Psoas muscle (tissue), 8 donors: Measurements from ENCODE around the gene RBM20. TPM values are rescaled to one million over a fixed set of nuclear protein-coding genes. Genes with fewer than 3 reads are reported as not detected.

Experiments
- ATAC-seq, 4 donors: fragments of 200-7000 bp; cut with Tn5 transposase; one replicate each; pipeline ENCODE4 v1.9.1; 2020; ENCODE audit warnings: moderate library complexity in 3 of 4, mild to moderate bottlenecking in 2 of 4
- DNase-seq, 2 donors: peaks; one replicate each; pipeline ENCODE4 v3.0.0-alpha.2; 2020
- H3K27ac ChIP-seq: fragments of 200-600 bp; one replicate; pipeline ENCODE4 v1.8.0; 2022
- H3K27me3 ChIP-seq, 3 donors: fragments of 200-600 bp in 1 of 3; one replicate each; pipeline versions ENCODE4 v1.6.1 to v1.8.0; 2013 to 2022; ENCODE audit warnings: low read length in 2 of 3, mild to moderate bottlenecking in 2 of 3, moderate library complexity in 1 of 3; ENCODE audit not compliant: insufficient read depth in 3 of 3
- H3K36me3 ChIP-seq, 2 donors: fragments of 200-600 bp in 1 of 2; one replicate each; pipeline versions ENCODE4 v1.6.1 to v1.8.0; 2013 to 2022; ENCODE audit warnings: low read depth in 1 of 2, mild to moderate bottlenecking in 1 of 2, moderate library complexity in 1 of 2; ENCODE audit not compliant: insufficient read depth in 1 of 2
- H3K4me1 ChIP-seq: fragments of 200-600 bp; one replicate; pipeline ENCODE4 v1.8.0; 2022
- H3K4me3 ChIP-seq: fragments of 200-600 bp; one replicate; pipeline ENCODE4 v1.8.0; 2022; ENCODE audit warnings: mild to moderate bottlenecking
- H3K9me3 ChIP-seq: fragments of 200-600 bp; one replicate; pipeline ENCODE4 v1.8.0; 2022
- CTCF ChIP-seq: fragments of 200-600 bp; IDR thresholded peaks from one replicate; pipeline ENCODE4 v1.8.0; 2022; ENCODE audit warnings: antibody characterized with exemption
- WGBS, 3 donors: extraction: QIAGEN DNeasy Blood & Tissue Kit; methylation state at CpG; one replicate each; pipeline versions ENCODE4 v1.1.6 to v1.1.7; 2013; 5-methylcytosine and 5-hydroxymethylcytosine counted together
- intact Hi-C, 2 donors: fragments of 100-400 bp; cut with DNase I; formaldehyde crosslinking; loops; one replicate each; pipeline versions ENCODE4 v1.11.0 to v1.14.2; 2022
- polyA plus RNA-seq, 3 donors: library from polyadenylated mRNA; stranded (reverse); fragments of 200-250 nt; gene quantifications; one replicate each; pipeline ENCODE4 v1.2.3, GENCODE V29; 2013
- total RNA-seq, 4 donors: library from RNA; stranded (reverse); fragmentation: NEBNext Ultra II Directional in 2 of 4; extraction: Animal tissue kit (Norgen Biotek cat#: 25700) in 2 of 4; gene quantifications; one replicate each; pipeline versions ENCODE4 v1.2.1 to v1.2.4, GENCODE V29; 2021 to 2023
- donor health status: healthy with polysubstance abuse.
- donor health status: DM: no; HTN: no; CAD: no; lungs with moderate emphysema.
- donor health status: Bipolar disorder and iron deficiency.
- donor health status: healthy.
- donor health status: DM: yes; HTN: yes; CAD: no.
- donor health status: DM: no; HTN: no; CAD: no.
- donor health status: DM: no; HTN: no; CAD: no.
- donor health status: DM: yes; HTN: yes; CAD: no.

The RBM20 gene
- total and polyA plus RNA-seq, 7 donors, result 1.6 to 48.8 (median 14.2) TPM

DNA sequence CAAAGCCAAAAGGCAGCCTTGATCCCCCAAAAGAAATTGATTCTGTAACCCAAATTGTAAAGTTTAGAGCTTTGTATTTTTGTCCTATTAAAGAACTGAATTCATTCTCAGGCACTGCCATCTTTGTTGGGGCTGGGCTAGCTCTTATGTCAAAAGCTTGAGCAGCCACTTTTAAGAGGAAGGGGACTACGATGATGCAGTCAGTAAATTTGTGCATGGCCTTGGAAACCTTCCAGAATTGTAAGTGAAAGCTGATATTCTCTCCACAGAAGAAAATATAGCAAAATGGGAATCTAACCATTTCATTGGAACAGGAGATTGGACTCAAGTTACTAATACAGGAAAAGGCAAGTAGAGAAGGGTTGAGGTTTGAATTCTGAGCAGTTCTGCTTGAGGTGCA lies 50.1 kb downstream of the RBM20 start:
- 28 to 50% (median 46%) methylated on average over 1 of the region's 1 CpG for WGBS, 3 donors
- TF ChIP-seq CTCF, result no peak
- intact Hi-C loops, result no loop called here
- no peak for DNase-seq
- ATAC-seq, result no peak
- Histone ChIP-seq H3K4me1 (peaks cover 44% of the 10 kb centered on the region), H3K27me3 (no peaks in the 10 kb centered on the region), H3K36me3 (no peaks in the 10 kb centered on the region), H3K27ac (peak overlapping the region; percentile 86), H3K4me3 (no peak overlapping the region), H3K9me3 (peaks cover 15% of the 10 kb centered on the region)

GRCh38 chr10:110694820-110695538 lies 50.8 kb downstream of the RBM20 start:
- Histone ChIP-seq H3K27ac (peak overlapping the region; percentile 86), H3K4me1 (peaks cover 51% of the 10 kb centered on the region), H3K4me3 (peak overlapping the region; percentile 8), H3K36me3 (no peaks in the 10 kb centered on the region), H3K9me3 (peaks cover 15% of the 10 kb centered on the region), H3K27me3 (no peaks in the 10 kb centered on the region)
- WGBS, 3 donors, result 27 to 42% (median 30%) methylated on average over 5 of the region's 5 CpGs
- intact Hi-C loops, result no loop called here
- no peak for TF ChIP-seq CTCF
- no peak for ATAC-seq
- DNase-seq, result no peak

- WGBS, 3 donors, result 26 to 53% (median 35%) methylated on average over 2 of the region's 2 CpGs
- H3K4me1 ChIP-seq, result peaks cover 56% of the 10 kb centered on the region
- no peak for TF ChIP-seq CTCF
Measured at GRCh38 chr10:110695539-110695886, 51.4 kb downstream of the RBM20 start.

DNA sequence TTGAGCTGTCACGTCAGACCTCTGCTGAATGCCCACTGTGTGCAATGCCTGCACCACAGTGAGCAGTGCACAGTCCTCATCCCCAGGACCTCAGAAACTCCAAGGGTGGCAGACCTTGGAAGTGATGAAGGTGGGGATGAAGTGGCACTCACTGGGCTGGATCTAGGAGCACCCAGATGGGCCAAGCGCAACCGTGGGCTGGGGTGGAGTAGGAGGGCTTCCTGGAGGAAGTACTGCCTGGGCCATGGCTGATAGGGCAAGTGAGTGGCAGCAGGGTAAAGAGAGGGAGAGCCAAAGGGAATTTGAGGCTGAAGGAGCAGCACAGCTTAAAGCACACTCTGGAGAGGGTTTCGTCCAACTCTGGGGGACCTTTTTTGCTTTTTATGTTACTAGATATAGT lies 52.3 kb downstream of the RBM20 start:
- Histone ChIP-seq H3K27me3 (no peaks in the 10 kb centered on the region), H3K27ac (peak overlapping the region; percentile 86), H3K9me3 (peaks cover 15% of the 10 kb centered on the region), H3K36me3 (no peaks in the 10 kb centered on the region), H3K4me3 (no peak overlapping the region), H3K4me1 (peaks cover 66% of the 10 kb centered on the region)
- 59 to 79% (median 64%) methylated on average over 4 of the region's 4 CpGs for WGBS, 3 donors
- DNase-seq (no peak), ATAC-seq (no peak)
- TF ChIP-seq CTCF, result no peak
- intact Hi-C loops, result no loop called here

More at GRCh38 chr10:110695539-110695886, 51.4 kb downstream of the RBM20 start:
- peak overlapping the region; percentile 86 for H3K27ac ChIP-seq
- intact Hi-C loops, result no loop called here
- no peak overlapping the region for H3K4me3 ChIP-seq
- no peaks in the 10 kb centered on the region for H3K27me3 ChIP-seq
- no peaks in the 10 kb centered on the region for H3K36me3 ChIP-seq
- no peak for DNase-seq
- no peak for ATAC-seq
- H3K9me3 ChIP-seq, result peaks cover 15% of the 10 kb centered on the region

GRCh38 chr10:110698340-110698739 lies 54.2 kb downstream of the RBM20 start:
- intact Hi-C loops, result no loop called here
- 24 to 53% (median 27%) methylated on average over 5 of the region's 5 CpGs for WGBS, 3 donors
- ATAC-seq, result peak; percentile 80 to 89 (median 86)
- Histone ChIP-seq H3K36me3 (no peaks in the 10 kb centered on the region), H3K4me1 (peaks cover 75% of the 10 kb centered on the region), H3K27me3 (no peaks in the 10 kb centered on the region), H3K9me3 (no peaks in the 10 kb centered on the region), H3K4me3 (no peak overlapping the region), H3K27ac (peak overlapping the region; percentile 86)
- peak; percentile 46 to 87 for DNase-seq
- TF ChIP-seq CTCF, result no peak
